Body of pancreas (tissue), 4 donors: ENCODE data around the gene PCDH9. TPM values are rescaled to one million over a fixed set of nuclear protein-coding genes. Genes with fewer than 3 reads are reported as not detected.

Source experiments
- ATAC-seq: fragments of 150-250 bp; one replicate; pipeline ENCODE4 v1.9.1; 2016
- DNase-seq, 4 donors: peaks; one replicate each; pipeline ENCODE4 v3.0.0-alpha.2; 2019
- H3K27ac ChIP-seq, 4 donors: fragments of 200-600 bp; sonication (generic); 1 replicate in 3 of 4; 2 replicates in 1 of 4; pipeline versions ENCODE4 v1.5.1 to v1.6.1; 2016 to 2019; ENCODE audit warnings: mild to moderate bottlenecking in 1 of 4, mixed read lengths in 1 of 4, moderate library complexity in 1 of 4
- H3K27me3 ChIP-seq, 2 donors: fragments of 200-600 bp; sonication (generic); one replicate each; pipeline ENCODE4 v1.6.0; 2016; ENCODE audit warnings: mild to moderate bottlenecking in 1 of 2
- H3K36me3 ChIP-seq, 2 donors: fragments of 200-600 bp; sonication (generic); replicated peaks in 1 of 2; 2 replicates each; pipeline ENCODE4 v1.5.1; 2016; ENCODE audit warnings: low read depth in 2 of 2; ENCODE audit not compliant: insufficient read depth in 1 of 2
- H3K4me1 ChIP-seq: fragments of 200-600 bp; sonication (generic); one replicate; pipeline ENCODE4 v1.6.0; 2016
- H3K4me3 ChIP-seq, 2 donors: fragments of 200-600 bp; sonication (generic); 1 replicate in 1 of 2; 2 replicates in 1 of 2; pipeline ENCODE4 v1.5.1; 2016 to 2019
- H3K9me3 ChIP-seq, 3 donors: fragments of 200-600 bp; sonication (generic); 1 replicate in 2 of 3; 2 replicates in 1 of 3; pipeline ENCODE4 v1.5.1; 2016
- CTCF ChIP-seq, 7 experiments: fragments of 450-650 bp in 4 of 7; fragments of 200-600 bp in 3 of 7; sonication (generic) in 3 of 7; IDR thresholded peaks; one replicate each; pipeline ENCODE4 v1.5.1; 2016 to 2019; ENCODE audit warnings: antibody characterized with exemption in 7 of 7
- POLR2A ChIP-seq, 3 donors: fragments of 450-650 bp; IDR thresholded peaks; one replicate each; pipeline ENCODE4 v1.6.1; 2016; ENCODE audit warnings: antibody characterized with exemption in 3 of 3, mild to moderate bottlenecking in 2 of 3
- WGBS, 2 donors: methylation state at CpG; one replicate each; pipeline ENCODE4 v1.1.5; 2017; 5-methylcytosine and 5-hydroxymethylcytosine counted together
- intact Hi-C: fragments of 100-400 bp; cut with DNase I; formaldehyde crosslinking; loops from one replicate; pipeline ENCODE4 v1.15.1; 2023
- total RNA-seq, 2 donors: library from RNA; depleted of rRNA; stranded (reverse); fragments of >200 nt; gene quantifications; one replicate each; pipeline ENCODE4 v1.1.0, GENCODE V29; 2016

The PCDH9 gene
- total RNA-seq, 2 donors from 2014 or later = 3.6 to 3.9 TPM

DNA sequence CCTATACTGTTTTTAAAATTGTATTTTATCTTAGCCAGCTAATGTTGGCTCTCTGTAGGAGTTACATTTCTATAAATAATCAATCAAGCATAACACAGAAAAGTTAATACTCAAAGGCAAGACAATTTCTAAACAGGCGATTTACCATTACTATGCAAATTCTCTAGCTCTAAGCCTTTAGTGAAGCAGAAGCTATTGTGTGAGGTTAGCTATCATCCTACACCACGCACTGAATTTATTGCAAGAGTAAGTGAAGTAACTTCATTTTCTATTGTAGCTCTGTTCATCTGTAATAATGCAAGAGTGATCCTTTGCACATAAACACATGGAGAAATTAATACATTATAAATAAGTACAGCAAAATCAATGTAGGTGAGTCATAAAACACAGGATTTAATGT lies 439.3 kb downstream of the PCDH9 start:
- no peak overlapping the region for H3K27ac ChIP-seq
- DNase-seq (no peak), ATAC-seq (no peak)
- H3K4me1 ChIP-seq = no peaks in the 10 kb centered on the region
- intact Hi-C loops = no loop called here
- H3K36me3 ChIP-seq = no peaks in the 10 kb centered on the region
- H3K9me3 ChIP-seq = no peaks in the 10 kb centered on the region
- no peaks in the 10 kb centered on the region for H3K27me3 ChIP-seq
- H3K4me3 ChIP-seq = no peak overlapping the region
- TF ChIP-seq POLR2A (IDR thresholded peaks at IDR 0.05) = no peak
- TF ChIP-seq CTCF (IDR thresholded peaks at IDR 0.05) = no peak
- 71 to 87% methylated on average over 2 of the region's 2 CpGs for WGBS, 2 donors

DNA sequence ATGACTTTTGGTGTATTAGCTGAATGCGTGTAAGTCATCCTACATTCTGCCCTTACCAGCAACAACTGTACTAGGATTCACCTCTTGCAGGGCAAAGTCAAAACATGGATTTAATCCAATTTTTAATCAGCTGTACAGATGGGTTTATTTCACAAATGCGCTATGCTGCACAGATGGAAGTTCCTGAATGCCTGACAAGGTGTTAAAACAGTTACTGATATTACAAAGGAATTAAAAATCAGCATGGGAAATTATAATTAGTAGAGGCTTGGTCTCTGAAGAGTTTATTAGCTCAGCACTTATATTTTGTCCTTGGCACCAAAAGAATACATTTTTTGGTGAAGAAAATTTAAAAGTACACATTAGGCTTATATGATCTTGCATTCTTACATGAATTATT lies 448.9 kb downstream of the PCDH9 start:
- no peak overlapping the region for H3K4me3 ChIP-seq
- no peaks in the 10 kb centered on the region for H3K27me3 ChIP-seq
- no peak for DNase-seq
- ATAC-seq = no peak
- WGBS, 2 donors = 69 to 74% methylated on average over 2 of the region's 2 CpGs
- H3K9me3 ChIP-seq = no peaks in the 10 kb centered on the region
- H3K4me1 ChIP-seq = no peaks in the 10 kb centered on the region
- TF ChIP-seq POLR2A (IDR thresholded peaks at IDR 0.05) (no peak), CTCF (IDR thresholded peaks at IDR 0.05) (no peak)
- intact Hi-C loops = no loop called here
- no peak overlapping the region for H3K27ac ChIP-seq
- H3K36me3 ChIP-seq = no peaks in the 10 kb centered on the region

DNA sequence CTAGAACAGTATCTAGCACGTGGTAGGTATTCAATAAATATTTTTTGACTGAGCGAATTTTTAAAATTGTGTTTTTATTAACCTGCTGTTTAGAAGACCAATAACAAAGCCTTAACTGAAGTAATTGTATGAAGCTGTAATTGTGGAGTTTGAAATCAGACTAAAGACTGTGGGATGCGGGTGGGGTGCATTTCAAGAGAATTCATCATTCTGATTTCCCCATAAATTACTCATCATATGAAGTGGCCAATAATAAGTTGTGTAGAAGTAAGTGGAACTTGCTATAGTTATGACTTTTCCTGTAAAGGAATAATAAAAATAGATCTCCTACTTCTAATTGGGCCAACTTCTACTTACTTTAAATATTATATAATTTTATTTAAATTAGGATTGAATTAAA lies 449.3 kb downstream of the PCDH9 start:
- Histone ChIP-seq H3K27me3 (no peaks in the 10 kb centered on the region), H3K36me3 (no peaks in the 10 kb centered on the region), H3K4me3 (no peak overlapping the region), H3K9me3 (no peaks in the 10 kb centered on the region), H3K4me1 (no peaks in the 10 kb centered on the region), H3K27ac (no peak overlapping the region)
- DNase-seq (no peak), ATAC-seq (no peak)
- intact Hi-C loops = no loop called here
- TF ChIP-seq CTCF (IDR thresholded peaks at IDR 0.05) (no peak), POLR2A (IDR thresholded peaks at IDR 0.05) (no peak)
- 61 to 72% methylated on average over 3 of the region's 3 CpGs for WGBS, 2 donors

GRCh38 chr13:66778461-66778860 lies 451.7 kb downstream of the PCDH9 start:
- no peaks in the 10 kb centered on the region for H3K36me3 ChIP-seq
- no peaks in the 10 kb centered on the region for H3K9me3 ChIP-seq
- H3K27ac ChIP-seq = no peak overlapping the region
- WGBS, 2 donors = 79 to 94% methylated on average over 1 of the region's 1 CpG
- TF ChIP-seq CTCF (IDR thresholded peaks at IDR 0.05) (no peak), POLR2A (IDR thresholded peaks at IDR 0.05) (no peak)
- no peaks in the 10 kb centered on the region for H3K27me3 ChIP-seq
- no peaks in the 10 kb centered on the region for H3K4me1 ChIP-seq
- ATAC-seq (no peak), DNase-seq (no peak)
- intact Hi-C loops = no loop called here
- H3K4me3 ChIP-seq = no peak overlapping the region

- H3K4me3 ChIP-seq = no peak overlapping the region
- no peaks in the 10 kb centered on the region for H3K36me3 ChIP-seq
- intact Hi-C loops = no loop called here
- no peak for TF ChIP-seq POLR2A (IDR thresholded peaks at IDR 0.05)
- no peak for TF ChIP-seq CTCF (IDR thresholded peaks at IDR 0.05)
- H3K27ac ChIP-seq = no peak overlapping the region
- no peaks in the 10 kb centered on the region for H3K9me3 ChIP-seq
- WGBS, 2 donors = 57 to 59% methylated on average over 3 of the region's 3 CpGs
- H3K4me1 ChIP-seq = no peaks in the 10 kb centered on the region
- no peaks in the 10 kb centered on the region for H3K27me3 ChIP-seq
- ATAC-seq (no peak), DNase-seq (no peak)
These were observed 454.9 kb downstream of the PCDH9 start for GRCh38 chr13:66775196-66775595.
